Hepatocyte (in vitro differentiated cells): Measurements from ENCODE around the gene CHST13.

Experiments
- EZH2 ChIP-seq: fragments of 200-600 bp; sonication (generic); IDR thresholded peaks from 2 replicates; pipeline ENCODE4 v1.6.1; 2016; ENCODE audit warnings: antibody characterized with exemption, mild to moderate bottlenecking, borderline replicate concordance
- EZH2phosphoT487 ChIP-seq: fragments of 200-600 bp; sonication (generic); IDR thresholded peaks from one replicate; pipeline ENCODE4 v1.6.1; 2018; ENCODE audit warnings: antibody characterized with exemption, mild to moderate bottlenecking, low read depth, moderate library complexity; ENCODE audit not compliant: unreplicated experiment, severe bottlenecking
- TF ChIP-seq, protein P1 (sequence below): fragments of 200-600 bp; sonication (generic); IDR thresholded peaks from 2 replicates; pipeline ENCODE4 v1.5.1; 2016; ENCODE audit warnings: antibody characterized with exemption, mild to moderate bottlenecking; ENCODE audit not compliant: poor library complexity

DNA sequence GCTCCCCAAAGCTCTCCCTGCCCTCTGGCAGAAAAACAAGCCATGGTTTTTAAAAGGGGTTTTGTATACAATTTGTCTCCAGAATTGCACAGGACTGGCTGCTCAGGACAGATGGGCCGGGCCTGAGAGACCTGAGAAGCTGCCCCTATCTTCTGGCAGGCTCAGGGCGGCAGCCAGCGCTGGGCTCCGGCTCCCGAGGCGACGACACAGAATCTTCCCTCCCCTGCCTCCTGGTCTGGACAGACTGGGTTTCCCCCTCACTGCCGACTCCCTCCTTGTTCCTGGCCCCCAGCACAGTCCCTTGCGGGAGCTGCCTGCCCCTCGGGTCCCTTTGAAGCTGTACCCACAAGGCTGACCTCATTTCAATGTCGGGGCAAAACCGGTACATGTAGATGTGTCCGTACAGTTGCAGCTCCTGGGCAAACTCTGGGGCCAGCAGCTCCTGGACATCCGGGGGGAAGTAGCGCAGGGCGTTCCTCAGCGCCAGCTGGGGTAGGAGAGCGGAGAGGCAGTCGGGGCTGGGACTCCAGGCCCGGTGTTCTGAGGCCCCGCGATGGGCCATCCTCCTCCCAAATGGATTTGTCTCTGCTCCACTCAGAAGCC lies 13.5 kb upstream of the CHST13 start:
- TF ChIP-seq, protein P1, sequence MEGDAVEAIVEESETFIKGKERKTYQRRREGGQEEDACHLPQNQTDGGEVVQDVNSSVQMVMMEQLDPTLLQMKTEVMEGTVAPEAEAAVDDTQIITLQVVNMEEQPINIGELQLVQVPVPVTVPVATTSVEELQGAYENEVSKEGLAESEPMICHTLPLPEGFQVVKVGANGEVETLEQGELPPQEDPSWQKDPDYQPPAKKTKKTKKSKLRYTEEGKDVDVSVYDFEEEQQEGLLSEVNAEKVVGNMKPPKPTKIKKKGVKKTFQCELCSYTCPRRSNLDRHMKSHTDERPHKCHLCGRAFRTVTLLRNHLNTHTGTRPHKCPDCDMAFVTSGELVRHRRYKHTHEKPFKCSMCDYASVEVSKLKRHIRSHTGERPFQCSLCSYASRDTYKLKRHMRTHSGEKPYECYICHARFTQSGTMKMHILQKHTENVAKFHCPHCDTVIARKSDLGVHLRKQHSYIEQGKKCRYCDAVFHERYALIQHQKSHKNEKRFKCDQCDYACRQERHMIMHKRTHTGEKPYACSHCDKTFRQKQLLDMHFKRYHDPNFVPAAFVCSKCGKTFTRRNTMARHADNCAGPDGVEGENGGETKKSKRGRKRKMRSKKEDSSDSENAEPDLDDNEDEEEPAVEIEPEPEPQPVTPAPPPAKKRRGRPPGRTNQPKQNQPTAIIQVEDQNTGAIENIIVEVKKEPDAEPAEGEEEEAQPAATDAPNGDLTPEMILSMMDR = no peak
- TF ChIP-seq EZH2 (no peak), EZH2phosphoT487 (no peak)
